H9 (cell line): ENCODE data around the gene PTPN11. TPM values are rescaled to one million over a fixed set of nuclear protein-coding genes. Genes with fewer than 3 reads are reported as not detected.

Experiments
- DNase-seq: peaks from one replicate; pipeline ENCODE4 v3.0.0-alpha.2; 2017
- H2AFZ ChIP-seq: one replicate; pipeline ENCODE4 v1.6.1; 2013; ENCODE audit warnings: mild to moderate bottlenecking, low read length, control low read depth, moderate library complexity
- H2AK5ac ChIP-seq: 2 replicates; pipeline ENCODE4 v1.6.1; 2013; ENCODE audit warnings: low read length, control low read depth, mixed read lengths; ENCODE audit not compliant: insufficient read length
- H2BK120ac ChIP-seq: one replicate; pipeline ENCODE4 v1.6.1; 2013; ENCODE audit warnings: low read depth, mild to moderate bottlenecking, low read length, control low read depth, inconsistent platforms; ENCODE audit not compliant: poor library complexity, severe bottlenecking
- H2BK12ac ChIP-seq: 2 replicates; pipeline ENCODE4 v1.6.1; 2013; ENCODE audit warnings: low read length, control low read depth, mixed read lengths, low read depth; ENCODE audit not compliant: insufficient read length
- H2BK15ac ChIP-seq: 2 replicates; pipeline ENCODE4 v1.6.1; 2013; ENCODE audit warnings: low read depth, low read length, control low read depth
- H2BK20ac ChIP-seq: one replicate; pipeline ENCODE4 v1.6.1; 2013; ENCODE audit warnings: low read depth, mild to moderate bottlenecking, low read length, control low read depth, inconsistent platforms; ENCODE audit not compliant: poor library complexity, severe bottlenecking
- H2BK5ac ChIP-seq: 2 replicates; pipeline ENCODE4 v1.6.1; 2013; ENCODE audit warnings: low read length, control low read depth, mixed read lengths; ENCODE audit not compliant: insufficient read length
- H3K14ac ChIP-seq: 2 replicates; pipeline ENCODE4 v1.6.1; 2013; ENCODE audit warnings: low read length, control low read depth; ENCODE audit not compliant: insufficient read depth
- H3K18ac ChIP-seq: 2 replicates; pipeline ENCODE4 v1.6.1; 2013; ENCODE audit warnings: low read depth, mild to moderate bottlenecking, mixed read lengths, low read length, control low read depth; ENCODE audit not compliant: insufficient read length
- H3K23ac ChIP-seq: 2 replicates; pipeline ENCODE4 v1.6.1; 2013; ENCODE audit warnings: low read length, control low read depth, mixed read lengths, low read depth; ENCODE audit not compliant: insufficient read length
- H3K23me2 ChIP-seq: 2 replicates; pipeline ENCODE4 v1.6.1; 2013; ENCODE audit warnings: low read depth, mild to moderate bottlenecking, mixed read lengths, low read length, control low read depth; ENCODE audit not compliant: insufficient read length, poor library complexity, severe bottlenecking
- H3K27ac ChIP-seq: 2 replicates; pipeline ENCODE4 v1.5.1; 2013; ENCODE audit warnings: low read length, control low read depth, mixed read lengths, low read depth; ENCODE audit not compliant: insufficient read length
- H3K27me3 ChIP-seq: 2 replicates; pipeline ENCODE4 v1.6.1; 2013; ENCODE audit warnings: low read length, control low read depth, inconsistent platforms; ENCODE audit not compliant: insufficient read depth
- H3K4ac ChIP-seq: 2 replicates; pipeline ENCODE4 v1.6.1; 2013; ENCODE audit warnings: low read depth, mild to moderate bottlenecking, control low read depth, inconsistent platforms, low read length, moderate library complexity
- H3K4me1 ChIP-seq: 2 replicates; pipeline ENCODE4 v1.6.1; 2013; ENCODE audit warnings: low read length, control low read depth, inconsistent platforms; ENCODE audit not compliant: insufficient read depth
- H3K4me2 ChIP-seq: 2 replicates; pipeline ENCODE4 v1.6.1; 2013; ENCODE audit warnings: low read length, control low read depth, mixed read lengths; ENCODE audit not compliant: insufficient read length, insufficient read depth
- H3K56ac ChIP-seq: 2 replicates; pipeline ENCODE4 v1.6.1; 2013; ENCODE audit warnings: low read depth, mild to moderate bottlenecking, mixed read lengths, low read length, control low read depth; ENCODE audit not compliant: insufficient read length
- H3K79me1 ChIP-seq: 2 replicates; pipeline ENCODE4 v1.6.1; 2013; ENCODE audit warnings: low read depth, mild to moderate bottlenecking, moderate library complexity, low read length, control low read depth, inconsistent platforms; ENCODE audit not compliant: insufficient read depth, poor library complexity, severe bottlenecking
- H3K79me2 ChIP-seq: 2 replicates; pipeline ENCODE4 v1.6.1; 2013; ENCODE audit warnings: low read length, control low read depth, inconsistent platforms; ENCODE audit not compliant: insufficient read depth
- H3K9ac ChIP-seq: 2 replicates; pipeline ENCODE4 v1.6.1; 2013; ENCODE audit warnings: low read length, control low read depth, mixed read lengths; ENCODE audit not compliant: insufficient read length; ENCODE audit errors: extremely low read depth
- H3K9me3 ChIP-seq: one replicate; pipeline ENCODE4 v1.6.1; 2013; ENCODE audit warnings: low read depth, low read length, inconsistent platforms; ENCODE audit not compliant: control insufficient read depth
- H3T11ph ChIP-seq: one replicate; pipeline ENCODE4 v1.6.1; 2013; ENCODE audit warnings: mild to moderate bottlenecking, low read length, control low read depth, inconsistent platforms
- H4K20me1 ChIP-seq: one replicate; pipeline ENCODE4 v1.6.1; 2013; ENCODE audit not compliant: control insufficient read depth, insufficient read length, insufficient read depth
- H4K5ac ChIP-seq: 2 replicates; pipeline ENCODE4 v1.6.1; 2013; ENCODE audit warnings: low read depth, mild to moderate bottlenecking, mixed read lengths, low read length, control low read depth; ENCODE audit not compliant: insufficient read length
- H4K8ac ChIP-seq: replicated peaks from 2 replicates; pipeline ENCODE4 v1.6.1; 2013; ENCODE audit warnings: low read length, control low read depth, mixed read lengths, low read depth; ENCODE audit not compliant: insufficient read length
- H4K91ac ChIP-seq: 2 replicates; pipeline ENCODE4 v1.6.1; 2013; ENCODE audit warnings: low read depth, mild to moderate bottlenecking, moderate library complexity, mixed read lengths, low read length, control low read depth; ENCODE audit not compliant: insufficient read length
- H3K27ac Mint-ChIP-seq, 3 experiments: 2 replicates in 2 of 3; 3 replicates in 1 of 3; pipeline ENCODE4 v1.8.0; 2020 to 2021; ENCODE audit warnings: mixed read lengths in 3 of 3, mild to moderate bottlenecking in 1 of 3, moderate library complexity in 1 of 3
- H3K27me3 Mint-ChIP-seq: 2 replicates; pipeline ENCODE4 v1.8.0; 2021; ENCODE audit warnings: low read depth, mild to moderate bottlenecking, moderate library complexity, mixed read lengths
- H3K36me3 Mint-ChIP-seq, 3 experiments: 2 replicates in 2 of 3; 3 replicates in 1 of 3; pipeline ENCODE4 v1.8.0; 2020 to 2021; ENCODE audit warnings: low read depth in 3 of 3, mixed read lengths in 3 of 3; ENCODE audit not compliant: insufficient read depth in 1 of 3
- H3K4me1 Mint-ChIP-seq, 2 experiments: 2 replicates each; pipeline ENCODE4 v1.8.0; 2020; ENCODE audit warnings: mixed read lengths in 2 of 2
- H3K4me3 Mint-ChIP-seq, 2 experiments: 2 replicates in 1 of 2; 3 replicates in 1 of 2; pipeline ENCODE4 v1.8.0; 2020 to 2021; ENCODE audit warnings: mild to moderate bottlenecking in 2 of 2, mixed read lengths in 2 of 2, moderate library complexity in 1 of 2
- H3K9me3 Mint-ChIP-seq, 2 experiments: 2 replicates in 1 of 2; 3 replicates in 1 of 2; pipeline ENCODE4 v1.8.0; 2020; ENCODE audit warnings: mild to moderate bottlenecking in 2 of 2, mixed read lengths in 2 of 2, moderate library complexity in 1 of 2
- WGBS: extraction: QIAGEN DNeasy Blood & Tissue Kit; methylation state at CpG from one replicate; pipeline ENCODE4 v1.1.7; 2013; ENCODE audit warnings: missing lambda C conversion rate, low lambda C conversion rate, mixed read lengths; ENCODE audit not compliant: insufficient read length; ENCODE audit errors: extremely low coverage; 5-methylcytosine and 5-hydroxymethylcytosine counted together
- total RNA-seq: library from RNA; stranded (reverse); gene quantifications from 2 replicates; pipeline ENCODE4 v1.2.1, GENCODE V29; 2021
- TF ChIP-seq, protein P1 (sequence below): fragments of 200-600 bp; sonication (generic); conservative IDR thresholded peaks from 3 replicates; pipeline ENCODE4 v1.8.0; 2021; ENCODE audit warnings: antibody characterized with exemption, mild to moderate bottlenecking

PTPN11 gene
- total RNA-seq, 1 experiment from 2014 or later = 112 TPM

DNA sequence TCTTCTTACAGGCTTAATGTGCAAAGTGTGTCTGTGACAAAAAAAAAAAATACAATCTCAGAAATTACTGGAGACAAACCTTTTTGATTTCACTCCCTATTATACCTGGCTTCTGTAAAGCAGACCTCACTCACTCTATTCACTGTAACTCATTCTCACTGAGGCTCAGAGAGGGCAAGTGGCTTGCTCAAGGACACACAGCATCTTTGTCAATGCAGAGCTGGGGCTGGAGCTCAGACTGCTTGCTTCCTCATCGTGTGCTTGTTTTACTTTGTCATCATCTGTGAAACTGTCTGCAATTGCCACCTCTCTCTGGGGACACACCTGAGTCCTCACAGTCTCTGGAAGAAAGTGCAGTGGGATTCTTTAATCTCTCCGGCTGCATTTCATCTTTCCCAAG lies 120.0 kb downstream of the PTPN11 start:
- no peak overlapping the region for H3T11ph ChIP-seq
- no peak overlapping the region for H3K14ac ChIP-seq
- H2BK12ac ChIP-seq = peak overlapping the region; percentile 45
- peak overlapping the region; percentile 94 for H2AK5ac ChIP-seq
- H3K79me2 ChIP-seq = no peaks in the 10 kb centered on the region
- H3K27me3 ChIP-seq = no peaks in the 10 kb centered on the region
- H4K8ac ChIP-seq = no peak overlapping the region
- Mint-ChIP-seq H3K36me3 (no peaks in the 10 kb centered on the region), H3K27ac (no peak overlapping the region), H3K4me1 (peaks cover 10 to 24% of the 10 kb centered on the region in 2 experiments), H3K4me3 (no peak overlapping the region), H3K27me3 (no peaks in the 10 kb centered on the region; the same call in none of the 2 replicates), H3K9me3 (no peaks in the 10 kb centered on the region; a peak in 1 of 5 replicates)
- no peaks in the 10 kb centered on the region for H4K20me1 ChIP-seq
- no CpG with 5 or more reads among the region's 2 CpGs for WGBS
- no peak overlapping the region for H3K4ac ChIP-seq
- H3K23ac ChIP-seq = no peak overlapping the region
- TF ChIP-seq, protein P1, sequence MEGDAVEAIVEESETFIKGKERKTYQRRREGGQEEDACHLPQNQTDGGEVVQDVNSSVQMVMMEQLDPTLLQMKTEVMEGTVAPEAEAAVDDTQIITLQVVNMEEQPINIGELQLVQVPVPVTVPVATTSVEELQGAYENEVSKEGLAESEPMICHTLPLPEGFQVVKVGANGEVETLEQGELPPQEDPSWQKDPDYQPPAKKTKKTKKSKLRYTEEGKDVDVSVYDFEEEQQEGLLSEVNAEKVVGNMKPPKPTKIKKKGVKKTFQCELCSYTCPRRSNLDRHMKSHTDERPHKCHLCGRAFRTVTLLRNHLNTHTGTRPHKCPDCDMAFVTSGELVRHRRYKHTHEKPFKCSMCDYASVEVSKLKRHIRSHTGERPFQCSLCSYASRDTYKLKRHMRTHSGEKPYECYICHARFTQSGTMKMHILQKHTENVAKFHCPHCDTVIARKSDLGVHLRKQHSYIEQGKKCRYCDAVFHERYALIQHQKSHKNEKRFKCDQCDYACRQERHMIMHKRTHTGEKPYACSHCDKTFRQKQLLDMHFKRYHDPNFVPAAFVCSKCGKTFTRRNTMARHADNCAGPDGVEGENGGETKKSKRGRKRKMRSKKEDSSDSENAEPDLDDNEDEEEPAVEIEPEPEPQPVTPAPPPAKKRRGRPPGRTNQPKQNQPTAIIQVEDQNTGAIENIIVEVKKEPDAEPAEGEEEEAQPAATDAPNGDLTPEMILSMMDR = no peak
- no peaks in the 10 kb centered on the region for H3K9me3 ChIP-seq
- no peaks in the 10 kb centered on the region for H3K79me1 ChIP-seq
- H2BK120ac ChIP-seq = no peak overlapping the region
- peaks cover 2% of the 10 kb centered on the region; the same call in 1 of the 2 replicates for H3K4me1 ChIP-seq
- H3K56ac ChIP-seq = no peak overlapping the region
- H2BK20ac ChIP-seq = no peak overlapping the region
- H3K23me2 ChIP-seq = no peaks in the 10 kb centered on the region
- no peak overlapping the region for H3K4me2 ChIP-seq
- H4K91ac ChIP-seq = no peak overlapping the region
- DNase-seq = no peak
- no peak overlapping the region for H3K9ac ChIP-seq
- H2AFZ ChIP-seq = no peak overlapping the region
- H3K18ac ChIP-seq = no peak overlapping the region
- H4K5ac ChIP-seq = no peak overlapping the region
- H2BK5ac ChIP-seq = no peak overlapping the region
- H2BK15ac ChIP-seq = peak overlapping the region; percentile 91; the same call in 1 of the 2 replicates
- no peak overlapping the region for H3K27ac ChIP-seq
